Uterus (tissue), 2 donors: Measurements from ENCODE around the gene MAJIN.

Experiments
- POLR2A ChIP-seq, 2 donors: fragments of 450-650 bp; IDR thresholded peaks; one replicate each; pipeline ENCODE4 v1.6.1; 2016; ENCODE audit warnings: antibody characterized with exemption in 2 of 2, mild to moderate bottlenecking in 1 of 2, moderate library complexity in 1 of 2
- TF ChIP-seq, protein P1 (sequence below), 4 experiments: fragments of 200-600 bp in 2 of 4; fragments of 450-650 bp in 2 of 4; sonication (generic) in 2 of 4; IDR thresholded peaks; one replicate each; pipeline ENCODE4 v1.5.1; 2016 to 2019; ENCODE audit warnings: antibody characterized with exemption in 4 of 4, mild to moderate bottlenecking in 2 of 4, moderate library complexity in 1 of 4

DNA sequence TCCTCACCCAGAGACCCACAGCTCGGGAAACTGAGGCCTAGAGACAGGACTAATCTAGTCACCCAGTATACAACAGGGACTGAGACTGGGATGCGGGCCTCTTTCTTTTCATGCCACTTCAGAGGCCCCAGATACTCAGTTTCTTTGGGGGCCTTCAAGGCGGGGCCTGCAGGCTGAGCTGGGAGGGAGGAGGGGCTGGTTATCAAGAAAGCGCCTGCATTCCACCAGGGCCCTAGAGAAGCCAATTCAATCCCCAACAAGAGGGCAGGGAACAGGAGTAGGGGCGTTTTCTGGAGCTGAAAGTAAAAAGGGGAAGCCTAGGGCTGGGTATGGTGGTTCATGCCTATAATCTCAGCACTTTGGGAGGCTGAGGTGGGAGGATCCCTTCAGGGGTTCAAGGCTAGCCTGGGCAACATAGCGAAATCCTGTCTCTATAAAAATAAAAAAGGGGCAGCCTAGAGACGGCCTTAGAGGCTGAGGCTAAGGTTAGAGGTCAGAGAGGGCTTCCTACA lies 56.5 kb downstream of the MAJIN start:
- TF ChIP-seq, protein P1, sequence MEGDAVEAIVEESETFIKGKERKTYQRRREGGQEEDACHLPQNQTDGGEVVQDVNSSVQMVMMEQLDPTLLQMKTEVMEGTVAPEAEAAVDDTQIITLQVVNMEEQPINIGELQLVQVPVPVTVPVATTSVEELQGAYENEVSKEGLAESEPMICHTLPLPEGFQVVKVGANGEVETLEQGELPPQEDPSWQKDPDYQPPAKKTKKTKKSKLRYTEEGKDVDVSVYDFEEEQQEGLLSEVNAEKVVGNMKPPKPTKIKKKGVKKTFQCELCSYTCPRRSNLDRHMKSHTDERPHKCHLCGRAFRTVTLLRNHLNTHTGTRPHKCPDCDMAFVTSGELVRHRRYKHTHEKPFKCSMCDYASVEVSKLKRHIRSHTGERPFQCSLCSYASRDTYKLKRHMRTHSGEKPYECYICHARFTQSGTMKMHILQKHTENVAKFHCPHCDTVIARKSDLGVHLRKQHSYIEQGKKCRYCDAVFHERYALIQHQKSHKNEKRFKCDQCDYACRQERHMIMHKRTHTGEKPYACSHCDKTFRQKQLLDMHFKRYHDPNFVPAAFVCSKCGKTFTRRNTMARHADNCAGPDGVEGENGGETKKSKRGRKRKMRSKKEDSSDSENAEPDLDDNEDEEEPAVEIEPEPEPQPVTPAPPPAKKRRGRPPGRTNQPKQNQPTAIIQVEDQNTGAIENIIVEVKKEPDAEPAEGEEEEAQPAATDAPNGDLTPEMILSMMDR (IDR thresholded peaks at IDR 0.05), result no peak
- no peak for TF ChIP-seq POLR2A (IDR thresholded peaks at IDR 0.05)
